NCI-H1048 (cell line): ENCODE data around the gene SLC1A7.
"Not testable (repeated sequence)": the region's sequence is repeated elsewhere in the genome, so short reads cannot be mapped to it uniquely, and the experiment has no call there.

Experiments used
- DNase-seq: peaks from one replicate; lab custom pipeline; 2025; lab: John Stamatoyannopoulos, UW

The SLC1A7 gene

GRCh38 chr1:53142226-53142853 lies at the start of gene SLC1A7:
Gene SLC1A7, minus strand, starts transcription at chr1:53142638. Its CDS starts 189 bp downstream, at chr1:53142449.
- no peak for DNase-seq

- DNase-seq, result no peak
Measured at GRCh38 chr1:53190210-53190611, 47.8 kb upstream of the SLC1A7 start.

- no peak for DNase-seq
Measured at GRCh38 chr1:53189061-53189460, 46.6 kb upstream of the SLC1A7 start.

GRCh38 chr1:53188099-53188498 lies 45.7 kb upstream of the SLC1A7 start:
- no peak for DNase-seq

GRCh38 chr1:53187401-53187800 lies 45.0 kb upstream of the SLC1A7 start:
- DNase-seq, result no peak

GRCh38 chr1:53186533-53186932 lies 44.1 kb upstream of the SLC1A7 start:
- no peak for DNase-seq

GRCh38 chr1:53185955-53186297 lies 43.5 kb upstream of the SLC1A7 start:
- DNase-seq, result not testable (repeated sequence)

GRCh38 chr1:53183095-53183990 lies 40.9 kb upstream of the SLC1A7 start:
- no peak for DNase-seq

- DNase-seq, result no peak
Measured at GRCh38 chr1:53182716-53183094, 40.3 kb upstream of the SLC1A7 start.

- peak; percentile 22 for DNase-seq
Measured at GRCh38 chr1:53182111-53182593, 39.7 kb upstream of the SLC1A7 start.

- no peak for DNase-seq
Measured at GRCh38 chr1:53180951-53181350, 38.5 kb upstream of the SLC1A7 start.

- DNase-seq, result no peak
Measured at GRCh38 chr1:53180226-53180625, 37.8 kb upstream of the SLC1A7 start.

- no peak for DNase-seq
Measured at GRCh38 chr1:53176452-53177208, 34.2 kb upstream of the SLC1A7 start.

GRCh38 chr1:53174971-53175913 lies 32.8 kb upstream of the SLC1A7 start:
- DNase-seq, result no peak

- no peak for DNase-seq
Measured at GRCh38 chr1:53172426-53173128, 30.1 kb upstream of the SLC1A7 start.

GRCh38 chr1:53166912-53167311 lies 24.5 kb upstream of the SLC1A7 start:
- no peak for DNase-seq

- no peak for DNase-seq
Measured at GRCh38 chr1:53166366-53166765, 23.9 kb upstream of the SLC1A7 start.

- DNase-seq, result no peak
Measured at GRCh38 chr1:53165408-53165961, 23.0 kb upstream of the SLC1A7 start.

- DNase-seq, result no peak
Measured at GRCh38 chr1:53163291-53163768, 20.9 kb upstream of the SLC1A7 start.

- DNase-seq, result no peak
Measured at GRCh38 chr1:53162621-53163020, 20.2 kb upstream of the SLC1A7 start.
